A549 (cell line): ENCODE results near the gene AUTS2. TPM values are rescaled to one million over a fixed set of nuclear protein-coding genes. Genes with fewer than 3 reads are reported as not detected.

Experiments
- ATAC-seq, 2 experiments: fragments of 200-7000 bp in 1 of 2; fragments of >200 bp in 1 of 2; cut with Nextera tagmentation in 1 of 2; cut with Tn5 transposase in 1 of 2; 3 replicates each; pipeline versions ENCODE4 v1.8.0 to v1.9.1; 2018 to 2020; ENCODE audit warnings: mild to moderate bottlenecking in 1 of 2, moderate library complexity in 1 of 2
- CTCF ChIA-PET: fragments of 300-600 bp; sonication (Branson Sonifier 250); formaldehyde crosslinking; extraction: SDS; loops from one replicate; lab custom pipeline; 2021; ENCODE audit warnings: antibody characterized with exemption, inconsistent platforms; lab: Yijun Ruan, JAX
- POLR2A ChIA-PET: fragments of 350-600 bp; formaldehyde crosslinking; extraction: SDS; loops from one replicate; lab custom pipeline; 2021; ENCODE audit warnings: antibody characterized with exemption, inconsistent platforms; lab: Yijun Ruan, JAX
- DNase-seq, 2 experiments: peaks; one replicate each; pipeline versions ENCODE4 v3.0.0 to v3.0.0-alpha.2; 2011 to 2016; ENCODE audit warnings: low read depth in 1 of 2, low spot score in 1 of 2
- FAIRE-seq: peaks from 2 replicates; lab custom pipeline; 2011; peaks lifted over from hg19 to GRCh38; lab: Jason Lieb, UNC
- H3K27ac ChIP-seq, 2 experiments: fragments of >200 bp; sonication (Bioruptor Twin); formaldehyde crosslinking; 3 replicates each; pipeline ENCODE4 v1.5.1; 2016 to 2017
- H3K4me1 ChIP-seq: fragments of >200 bp; sonication (Bioruptor Twin); formaldehyde crosslinking; 3 replicates; pipeline ENCODE4 v1.6.1; 2016
- H3K4me2 ChIP-seq: fragments of >200 bp; sonication (Bioruptor Twin); formaldehyde crosslinking; 3 replicates; pipeline ENCODE4 v1.6.1; 2016
- H3K4me3 ChIP-seq: fragments of >200 bp; sonication (Bioruptor Twin); formaldehyde crosslinking; 3 replicates; pipeline ENCODE4 v1.5.1; 2016
- H3K9me3 ChIP-seq: fragments of >200 bp; sonication (Bioruptor Twin); formaldehyde crosslinking; 3 replicates; pipeline ENCODE4 v1.6.1; 2016
- BHLHE40 ChIP-seq: IDR thresholded peaks from 2 replicates; pipeline ENCODE4 v1.6.1; 2012; ENCODE audit warnings: low read depth, low read length, inconsistent platforms
- CBX8 ChIP-seq: fragments of 200-600 bp; sonication (generic); IDR thresholded peaks from 2 replicates; pipeline ENCODE4 v1.6.1; 2016
- EHF ChIP-seq: fragments of 250-450 bp; sonication (Bioruptor Pico); IDR thresholded peaks from 2 replicates; pipeline ENCODE4 v1.5.0; 2020; ENCODE audit warnings: mild to moderate bottlenecking
- EP300 ChIP-seq, 2 experiments: fragments of >200 bp; sonication (Bioruptor Twin); formaldehyde crosslinking; IDR thresholded peaks; 2 replicates in 1 of 2; 3 replicates in 1 of 2; pipeline ENCODE4 v1.6.1; 2016 to 2017
- ESRRA ChIP-seq: fragments of 150-350 bp; IDR thresholded peaks from 2 replicates; pipeline ENCODE4 v1.6.1; 2014; ENCODE audit warnings: mild to moderate bottlenecking, low read length, borderline replicate concordance
- FOXS1 ChIP-seq: fragments of 250-450 bp; sonication (Bioruptor Pico); IDR thresholded peaks from 2 replicates; pipeline ENCODE4 v1.5.0; 2020; ENCODE audit warnings: mild to moderate bottlenecking, moderate library complexity
- KDM1A ChIP-seq: fragments of 200-600 bp; sonication (generic); IDR thresholded peaks from 2 replicates; pipeline ENCODE4 v1.6.1; 2016; ENCODE audit warnings: low read depth, mild to moderate bottlenecking
- MYC ChIP-seq: IDR thresholded peaks from 2 replicates; pipeline ENCODE4 v1.6.1; 2012; ENCODE audit warnings: mild to moderate bottlenecking, inconsistent platforms, low read length, improper control_type of control experiment, borderline replicate concordance
- NFE2L2 ChIP-seq: fragments of 150-350 bp; conservative IDR thresholded peaks from 2 replicates; pipeline ENCODE4 v1.6.1; 2014; ENCODE audit warnings: low read length
- POLR2AphosphoS2 ChIP-seq: conservative IDR thresholded peaks from 2 replicates; pipeline ENCODE4 v1.6.1; 2012; ENCODE audit warnings: low read length, improper control_type of control experiment, inconsistent platforms
- RARB ChIP-seq: fragments of 250-450 bp; sonication (Bioruptor Pico); IDR thresholded peaks from 2 replicates; pipeline ENCODE4 v1.8.0; 2021; ENCODE audit warnings: mild to moderate bottlenecking, moderate library complexity
- RNF2 ChIP-seq: fragments of 200-600 bp; sonication (generic); IDR thresholded peaks from 2 replicates; pipeline ENCODE4 v1.6.1; 2016; ENCODE audit warnings: low read depth, mild to moderate bottlenecking, antibody characterized with exemption, moderate library complexity, borderline replicate concordance
- SREBF2 ChIP-seq: fragments of 450-650 bp; IDR thresholded peaks from 2 replicates; pipeline ENCODE4 v1.6.1; 2014; ENCODE audit warnings: mild to moderate bottlenecking, moderate library complexity
- ZC3H11A ChIP-seq: fragments of 450-650 bp; IDR thresholded peaks from 2 replicates; pipeline ENCODE4 v1.6.1; 2014; ENCODE audit warnings: antibody characterized with exemption, mild to moderate bottlenecking
- WGBS: methylation state at CpG from one replicate; pipeline ENCODE4 v1.1.6; 2017; ENCODE audit errors: missing lambda C conversion rate; 5-methylcytosine and 5-hydroxymethylcytosine counted together
- polyA plus RNA-seq, 4 experiments: library from polyadenylated mRNA; depleted of rRNA in 3 of 4; stranded (reverse); fragments of >200 nt; fragmentation: RNase III in 1 of 4; extraction: RNeasy Plus Mini Kit Qiagen cat#74134 plus additional on column Dnase treatment in 1 of 4; gene quantifications; 2 replicates in 3 of 4; 3 replicates in 1 of 4; pipeline ENCODE4 v1.2.3, GENCODE V29; 2011 to 2017
- TF ChIP-seq, protein P1 (sequence below): fragments of 450-650 bp; IDR thresholded peaks from 2 replicates; pipeline ENCODE4 v1.6.1; 2014; ENCODE audit warnings: antibody characterized with exemption
- TF ChIP-seq, protein P2 (sequence below): IDR thresholded peaks from 2 replicates; pipeline ENCODE4 v1.6.1; 2012
- TF ChIP-seq, protein P3 (sequence below): fragments of 200-600 bp; sonication (generic); IDR thresholded peaks from 2 replicates; pipeline ENCODE4 v1.6.1; 2016; ENCODE audit warnings: antibody characterized with exemption, mild to moderate bottlenecking, moderate library complexity

Gene AUTS2
- polyA plus RNA-seq, 2 of the 4 experiments (the other 2 are of a cell fraction): 1.6 to 3.6 TPM

DNA sequence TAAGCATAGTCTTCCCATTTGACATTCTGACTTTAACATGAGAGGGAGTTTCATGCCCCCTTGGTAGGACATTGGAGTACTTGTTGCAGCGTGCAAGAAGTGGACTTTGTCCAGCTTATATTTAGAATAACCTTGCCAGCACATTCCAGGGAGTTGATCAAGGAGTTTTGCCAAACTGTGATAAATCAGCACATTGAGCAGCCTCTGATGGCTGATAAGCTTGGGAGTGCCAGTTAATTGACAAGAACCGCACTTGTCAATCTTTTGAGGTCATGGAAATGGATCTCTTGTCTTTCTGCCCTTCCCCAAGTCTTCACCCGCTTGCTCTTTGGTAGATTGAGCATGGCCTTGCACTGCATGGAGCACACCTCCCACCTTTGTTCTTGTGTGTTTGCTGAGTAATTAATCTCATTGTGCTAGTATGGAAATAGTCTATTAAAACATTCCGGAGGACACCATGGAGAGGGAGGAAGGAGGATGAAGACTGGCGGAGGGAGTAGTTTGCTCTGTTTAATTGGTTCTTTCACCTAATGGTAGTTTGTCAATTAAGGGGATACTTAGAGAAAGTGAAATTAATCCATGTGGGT is 865.2 kb downstream of the AUTS2 start (continued):
- TF ChIP-seq RNF2: no peak
- no peak for TF ChIP-seq RARB (CRISPR knock-in tag)
- TF ChIP-seq KDM1A: no peak
- TF ChIP-seq, protein P1, sequence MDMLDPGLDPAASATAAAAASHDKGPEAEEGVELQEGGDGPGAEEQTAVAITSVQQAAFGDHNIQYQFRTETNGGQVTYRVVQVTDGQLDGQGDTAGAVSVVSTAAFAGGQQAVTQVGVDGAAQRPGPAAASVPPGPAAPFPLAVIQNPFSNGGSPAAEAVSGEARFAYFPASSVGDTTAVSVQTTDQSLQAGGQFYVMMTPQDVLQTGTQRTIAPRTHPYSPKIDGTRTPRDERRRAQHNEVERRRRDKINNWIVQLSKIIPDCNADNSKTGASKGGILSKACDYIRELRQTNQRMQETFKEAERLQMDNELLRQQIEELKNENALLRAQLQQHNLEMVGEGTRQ: no peak
- no peak for TF ChIP-seq POLR2AphosphoS2
- TF ChIP-seq, all 56 proteins: peak for 0

DNA sequence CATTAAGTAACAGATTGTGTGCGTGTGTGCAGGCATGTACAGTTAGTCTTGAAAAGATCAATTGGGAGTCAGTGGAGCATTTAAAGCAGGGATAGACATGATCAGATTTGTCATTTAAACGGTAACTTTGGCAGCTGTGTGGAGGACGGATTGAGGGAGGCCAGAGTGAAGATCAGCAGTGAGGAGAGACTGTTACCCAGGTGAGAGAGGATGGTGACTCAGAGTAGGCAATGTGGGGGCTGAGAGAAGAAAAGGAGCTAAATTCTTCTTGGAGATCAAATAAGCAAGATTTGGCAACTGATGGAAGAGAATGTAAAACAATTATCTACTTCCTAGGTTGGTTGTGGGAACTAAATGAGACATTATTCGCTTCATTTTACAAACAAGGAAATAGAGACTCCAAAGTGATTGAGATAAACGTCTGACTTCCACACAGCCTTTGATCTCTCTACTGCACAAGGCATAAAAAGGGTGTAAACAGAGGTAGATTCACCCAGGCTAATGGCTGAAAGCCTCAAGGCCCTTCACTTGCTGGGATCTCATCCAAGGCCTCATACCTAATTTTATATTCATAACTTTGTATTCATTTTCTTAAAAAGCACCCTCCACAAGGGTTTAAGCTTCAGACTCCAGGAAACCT is 868.6 kb downstream of the AUTS2 start:
- Histone ChIP-seq H3K4me2 (no peak overlapping the region), H3K4me1 (0 out of 3 replicates have a peak, but pooled peaks cover 4% of the 10 kb centered on the region), H3K4me3 (no peak overlapping the region), H3K27ac (no peak overlapping the region), H3K9me3 (no peaks in the 10 kb centered on the region)
- ATAC-seq (no peak), DNase-seq (no peak), FAIRE-seq (no peak)
- no peak for TF ChIP-seq ZC3H11A
- TF ChIP-seq, protein P2, sequence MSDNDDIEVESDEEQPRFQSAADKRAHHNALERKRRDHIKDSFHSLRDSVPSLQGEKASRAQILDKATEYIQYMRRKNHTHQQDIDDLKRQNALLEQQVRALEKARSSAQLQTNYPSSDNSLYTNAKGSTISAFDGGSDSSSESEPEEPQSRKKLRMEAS: no peak
- TF ChIP-seq EHF (CRISPR knock-in tag): no peak
- CTCF ChIA-PET: no interaction called here
- WGBS: 11% methylated on average over 5 of the region's 5 CpGs
- POLR2A ChIA-PET: no interaction called here

DNA sequence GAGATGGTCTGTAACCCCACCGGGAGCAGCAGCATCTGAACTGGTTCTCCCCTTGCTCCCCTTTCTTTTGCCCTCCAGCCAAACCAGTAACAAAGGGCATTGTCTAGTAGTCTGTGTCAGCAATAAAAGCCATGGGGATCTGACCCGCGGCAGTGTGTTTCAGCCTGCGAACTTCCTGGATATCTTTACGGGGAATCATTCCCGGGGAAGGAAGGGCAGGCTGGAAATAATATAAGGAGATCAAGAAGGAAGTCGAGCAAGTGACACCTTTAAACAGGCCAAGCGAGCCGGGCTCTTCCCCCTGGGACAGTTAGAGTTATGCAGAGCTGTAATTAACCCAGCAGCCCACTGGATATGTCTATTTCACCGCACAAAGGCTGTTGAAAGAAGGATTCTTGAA is 872.5 kb downstream of the AUTS2 start:
- ChIA-PET POLR2A (no interaction called here), CTCF (no interaction called here)
- no peak overlapping the region for H3K4me3 ChIP-seq
- no peak overlapping the region for H3K4me2 ChIP-seq
- ATAC-seq (no peak), FAIRE-seq (no peak), DNase-seq (no peak)
- no peaks in the 10 kb centered on the region for H3K4me1 ChIP-seq
- 51% methylated on average over 10 of the region's 10 CpGs for WGBS
- no peak overlapping the region for H3K27ac ChIP-seq
- no peak for TF ChIP-seq CBX8
- TF ChIP-seq ESRRA: no peak
- TF ChIP-seq, protein P3, sequence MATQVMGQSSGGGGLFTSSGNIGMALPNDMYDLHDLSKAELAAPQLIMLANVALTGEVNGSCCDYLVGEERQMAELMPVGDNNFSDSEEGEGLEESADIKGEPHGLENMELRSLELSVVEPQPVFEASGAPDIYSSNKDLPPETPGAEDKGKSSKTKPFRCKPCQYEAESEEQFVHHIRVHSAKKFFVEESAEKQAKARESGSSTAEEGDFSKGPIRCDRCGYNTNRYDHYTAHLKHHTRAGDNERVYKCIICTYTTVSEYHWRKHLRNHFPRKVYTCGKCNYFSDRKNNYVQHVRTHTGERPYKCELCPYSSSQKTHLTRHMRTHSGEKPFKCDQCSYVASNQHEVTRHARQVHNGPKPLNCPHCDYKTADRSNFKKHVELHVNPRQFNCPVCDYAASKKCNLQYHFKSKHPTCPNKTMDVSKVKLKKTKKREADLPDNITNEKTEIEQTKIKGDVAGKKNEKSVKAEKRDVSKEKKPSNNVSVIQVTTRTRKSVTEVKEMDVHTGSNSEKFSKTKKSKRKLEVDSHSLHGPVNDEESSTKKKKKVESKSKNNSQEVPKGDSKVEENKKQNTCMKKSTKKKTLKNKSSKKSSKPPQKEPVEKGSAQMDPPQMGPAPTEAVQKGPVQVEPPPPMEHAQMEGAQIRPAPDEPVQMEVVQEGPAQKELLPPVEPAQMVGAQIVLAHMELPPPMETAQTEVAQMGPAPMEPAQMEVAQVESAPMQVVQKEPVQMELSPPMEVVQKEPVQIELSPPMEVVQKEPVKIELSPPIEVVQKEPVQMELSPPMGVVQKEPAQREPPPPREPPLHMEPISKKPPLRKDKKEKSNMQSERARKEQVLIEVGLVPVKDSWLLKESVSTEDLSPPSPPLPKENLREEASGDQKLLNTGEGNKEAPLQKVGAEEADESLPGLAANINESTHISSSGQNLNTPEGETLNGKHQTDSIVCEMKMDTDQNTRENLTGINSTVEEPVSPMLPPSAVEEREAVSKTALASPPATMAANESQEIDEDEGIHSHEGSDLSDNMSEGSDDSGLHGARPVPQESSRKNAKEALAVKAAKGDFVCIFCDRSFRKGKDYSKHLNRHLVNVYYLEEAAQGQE: no peak
- TF ChIP-seq EP300 (IDR thresholded peaks at IDR 0.05): no peak
- TF ChIP-seq, all 56 proteins: peak for 0
- H3K9me3 ChIP-seq: no peaks in the 10 kb centered on the region

DNA sequence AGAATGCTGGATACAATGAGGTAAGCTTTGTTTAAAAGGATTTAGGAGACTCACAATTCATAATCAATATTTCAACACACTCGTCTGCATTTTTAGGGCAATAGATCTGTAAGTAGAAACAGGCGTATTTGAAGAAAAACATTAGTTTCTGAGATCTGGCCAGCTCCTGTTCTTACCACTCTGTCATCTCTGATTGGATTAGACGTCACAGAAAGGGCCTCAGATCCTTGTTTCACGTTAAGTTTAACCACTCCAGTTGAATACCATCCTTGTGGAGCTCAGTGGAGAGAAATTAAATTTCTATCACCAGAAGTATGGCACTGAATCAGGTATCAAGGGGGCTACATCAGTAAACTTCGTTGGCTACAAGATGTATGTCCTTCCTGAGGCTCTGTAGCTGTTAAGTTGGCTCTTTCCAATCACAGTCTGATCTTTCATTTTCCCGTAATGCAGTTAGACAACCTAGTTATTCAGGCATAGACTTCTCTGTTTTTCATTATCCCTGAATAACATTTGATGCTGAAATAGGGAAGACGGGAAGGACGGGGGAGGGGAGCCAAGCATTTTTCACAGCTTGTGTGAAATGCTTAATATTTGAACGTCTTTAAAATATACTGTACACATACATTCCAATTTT is 874.4 kb downstream of the AUTS2 start:
- CTCF ChIA-PET: no interaction called here
- H3K4me2 ChIP-seq: no peak overlapping the region
- POLR2A ChIA-PET: no interaction called here
- H3K4me3 ChIP-seq: no peak overlapping the region
- DNase-seq (no peak), ATAC-seq (no peak), FAIRE-seq (no peak)
- H3K4me1 ChIP-seq: 0 out of 3 replicates have a peak, but pooled peaks cover 5% of the 10 kb centered on the region
- no peak overlapping the region for H3K27ac ChIP-seq
- WGBS: 24% methylated on average over 9 of the region's 9 CpGs
- no peak for TF ChIP-seq BHLHE40
- TF ChIP-seq NFE2L2: no peak
- TF ChIP-seq, protein P1: no peak
- TF ChIP-seq SREBF2: no peak
- TF ChIP-seq MYC: no peak
- TF ChIP-seq FOXS1 (CRISPR knock-in tag): no peak
- TF ChIP-seq ESRRA: no peak
- H3K9me3 ChIP-seq: no peaks in the 10 kb centered on the region
